Measurements from ENCODE around the gene TNFSF4.

The TNFSF4 gene

GRCh38 chr1:173210716-173211231 lies 3.6 kb upstream of the TNFSF4 start:
- TF ChIP-seq CTCF (IDR thresholded peaks at IDR 0.05; ENCODE audit: insufficient read depth, missing control alignments), result no peak
- no peak for DNase-seq (ENCODE audit: insufficient read length, low spot score)
- no peak for FAIRE-seq

- no peak for TF ChIP-seq CTCF (IDR thresholded peaks at IDR 0.05; ENCODE audit: insufficient read depth, missing control alignments)
- FAIRE-seq, result no peak
- no peak for DNase-seq (ENCODE audit: insufficient read length, low spot score)
Observed at GRCh38 chr1:173210283-173210682, 3.2 kb upstream of the TNFSF4 start.

DNA sequence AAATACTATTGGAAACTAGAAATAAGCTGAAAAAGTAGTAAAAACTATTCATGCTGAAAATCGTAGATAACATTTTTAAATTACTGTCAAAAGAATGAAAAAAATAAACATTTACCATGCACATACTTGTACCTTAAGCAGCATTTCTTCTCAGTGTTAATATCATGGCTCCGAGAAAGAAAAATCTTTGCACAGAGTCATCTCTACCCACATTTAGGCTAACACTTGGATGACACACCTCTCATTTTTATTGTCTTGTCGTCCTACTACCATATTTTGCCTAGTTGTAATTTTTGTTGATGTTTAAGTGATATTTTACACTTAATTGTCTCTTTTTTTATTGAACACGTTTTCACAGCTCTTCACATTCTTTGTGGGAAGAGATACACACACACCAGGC lies 1.7 kb upstream of the TNFSF4 start:
- no peak for FAIRE-seq
- no peak for TF ChIP-seq CTCF (IDR thresholded peaks at IDR 0.05; ENCODE audit: insufficient read depth, missing control alignments)
- no peak for DNase-seq (ENCODE audit: insufficient read length, low spot score)

GRCh38 chr1:173208146-173208545 lies 1.0 kb upstream of the TNFSF4 start:
- DNase-seq (ENCODE audit: insufficient read length, low spot score), result no peak
- FAIRE-seq, result no peak
- no peak for TF ChIP-seq CTCF (IDR thresholded peaks at IDR 0.05; ENCODE audit: insufficient read depth, missing control alignments)

DNA sequence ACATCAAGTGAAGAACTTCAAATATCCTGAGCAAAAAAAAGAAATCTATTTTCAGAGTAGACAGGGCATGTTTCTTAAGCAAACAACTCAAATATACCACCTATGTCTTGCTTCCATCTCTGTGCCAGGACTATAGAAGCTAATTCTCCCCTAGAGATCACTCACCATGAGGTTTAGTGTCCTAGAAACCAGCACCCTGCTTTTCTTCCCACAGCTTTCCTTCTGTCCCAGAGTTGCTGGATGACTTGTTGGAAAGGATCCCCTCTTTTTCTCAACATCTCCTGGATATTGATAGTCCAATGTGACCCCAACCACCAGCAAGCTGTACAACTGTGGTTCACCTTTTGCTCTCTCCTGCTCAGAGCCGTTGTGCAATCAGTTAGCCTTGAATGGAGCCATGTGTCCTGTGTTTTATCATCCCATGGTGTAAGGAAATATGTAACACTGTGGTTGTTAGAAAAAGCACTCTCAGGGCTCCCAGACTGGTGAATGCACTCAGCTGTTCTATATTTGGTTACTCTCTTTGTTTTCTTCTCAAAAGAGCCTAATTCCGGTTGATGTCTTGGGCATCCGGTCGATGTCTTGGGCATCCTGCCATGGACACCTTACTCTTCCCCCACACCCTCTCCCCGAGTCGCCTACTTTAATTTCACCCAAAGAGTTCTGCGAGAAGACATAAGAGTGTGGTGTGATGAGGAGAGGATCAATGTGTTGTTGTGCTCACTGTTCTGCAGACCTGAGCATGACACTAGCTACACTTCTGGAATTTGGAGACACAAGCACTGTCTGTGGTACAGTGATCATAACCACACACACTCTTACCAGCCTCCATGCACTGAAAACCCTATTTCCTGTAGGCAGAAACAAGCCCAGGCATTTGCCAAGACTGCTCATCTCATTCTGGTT lies 1.7 kb downstream of the TNFSF4 start:
- no peak for TF ChIP-seq CTCF (IDR thresholded peaks at IDR 0.05; ENCODE audit: insufficient read depth, missing control alignments)
- no peak for FAIRE-seq
- no peak for DNase-seq (ENCODE audit: insufficient read length, low spot score)

- no peak for TF ChIP-seq CTCF (IDR thresholded peaks at IDR 0.05; ENCODE audit: insufficient read depth, missing control alignments)
- DNase-seq (ENCODE audit: insufficient read length, low spot score), result no peak
- FAIRE-seq, result no peak
Observed at GRCh38 chr1:173204693-173205092, 2.4 kb downstream of the TNFSF4 start.
